OCI-LY3 (cell line): Measurements from ENCODE around the gene FES.

ENCODE experiments used
- H2AFZ ChIP-seq: fragments of 200-600, 300-600 bp; shearing (Covaris generic); 2 replicates; pipeline ENCODE4 v1.6.0; 2014; ENCODE audit warnings: antibody characterized with exemption, low read depth, low read length
- H3K27ac ChIP-seq: fragments of 200-600, 300-600 bp; sonication (generic); 2 replicates; pipeline ENCODE4 v1.5.1; 2014; ENCODE audit warnings: mild to moderate bottlenecking, low read length, moderate library complexity, mixed read lengths
- H3K27me3 ChIP-seq: fragments of 200-600, 300-600 bp; sonication (generic); 2 replicates; pipeline ENCODE4 v1.6.1; 2014; ENCODE audit warnings: low read depth, low read length, mixed read lengths
- H3K36me3 ChIP-seq: fragments of 200-600, 300-600 bp; sonication (generic); replicated peaks from 2 replicates; pipeline ENCODE3; 2014; ENCODE audit warnings: low read depth, low read length, mixed read lengths
- H3K4me1 ChIP-seq: fragments of 300-600, 200-600 bp; sonication (generic); 2 replicates; pipeline ENCODE4 v1.6.1; 2014; ENCODE audit warnings: low read length, mixed read lengths
- H3K4me2 ChIP-seq: fragments of 200-600, 300-600 bp; sonication (generic); 2 replicates; pipeline ENCODE4 v1.6.1; 2014; ENCODE audit warnings: low read length, mixed read lengths
- H3K4me3 ChIP-seq: fragments of 300-600, 200-600 bp; sonication (generic); 2 replicates; pipeline ENCODE4 v1.5.1; 2014; ENCODE audit warnings: antibody characterized with exemption, mild to moderate bottlenecking, low read length, moderate library complexity
- H3K79me2 ChIP-seq: fragments of 300-600, 200-600 bp; shearing (Covaris generic); 2 replicates; pipeline ENCODE4 v1.6.1; 2014; ENCODE audit warnings: mild to moderate bottlenecking, low read length, mixed read lengths
- H3K9ac ChIP-seq: fragments of 300-600, 200-600 bp; shearing (Covaris generic); 2 replicates; pipeline ENCODE4 v1.6.0; 2014; ENCODE audit warnings: mild to moderate bottlenecking, low read length, moderate library complexity
- H3K9me3 ChIP-seq: fragments of 200-600, 300-600 bp; shearing (Covaris generic); 2 replicates; pipeline ENCODE4 v1.6.1; 2014; ENCODE audit warnings: low read length, mixed read lengths; ENCODE audit not compliant: insufficient read depth
- H4K20me1 ChIP-seq: fragments of 200-600, 300-600 bp; sonication (generic); 2 replicates; pipeline ENCODE4 v1.6.1; 2016; ENCODE audit warnings: low read length, mixed read lengths; ENCODE audit not compliant: insufficient read depth
- EZH2phosphoT487 ChIP-seq: fragments of 200-600 bp; shearing (Covaris generic); IDR thresholded peaks from 2 replicates; pipeline ENCODE4 v1.6.1; 2018; ENCODE audit warnings: antibody characterized with exemption, mixed run types, low read depth
- TF ChIP-seq, protein P1 (sequence below): fragments of 200-600, 300-600 bp; sonication (generic); IDR thresholded peaks from 2 replicates; pipeline ENCODE4 v1.5.1; 2014; ENCODE audit warnings: antibody characterized with exemption, low read length, low read depth

The FES gene

DNA sequence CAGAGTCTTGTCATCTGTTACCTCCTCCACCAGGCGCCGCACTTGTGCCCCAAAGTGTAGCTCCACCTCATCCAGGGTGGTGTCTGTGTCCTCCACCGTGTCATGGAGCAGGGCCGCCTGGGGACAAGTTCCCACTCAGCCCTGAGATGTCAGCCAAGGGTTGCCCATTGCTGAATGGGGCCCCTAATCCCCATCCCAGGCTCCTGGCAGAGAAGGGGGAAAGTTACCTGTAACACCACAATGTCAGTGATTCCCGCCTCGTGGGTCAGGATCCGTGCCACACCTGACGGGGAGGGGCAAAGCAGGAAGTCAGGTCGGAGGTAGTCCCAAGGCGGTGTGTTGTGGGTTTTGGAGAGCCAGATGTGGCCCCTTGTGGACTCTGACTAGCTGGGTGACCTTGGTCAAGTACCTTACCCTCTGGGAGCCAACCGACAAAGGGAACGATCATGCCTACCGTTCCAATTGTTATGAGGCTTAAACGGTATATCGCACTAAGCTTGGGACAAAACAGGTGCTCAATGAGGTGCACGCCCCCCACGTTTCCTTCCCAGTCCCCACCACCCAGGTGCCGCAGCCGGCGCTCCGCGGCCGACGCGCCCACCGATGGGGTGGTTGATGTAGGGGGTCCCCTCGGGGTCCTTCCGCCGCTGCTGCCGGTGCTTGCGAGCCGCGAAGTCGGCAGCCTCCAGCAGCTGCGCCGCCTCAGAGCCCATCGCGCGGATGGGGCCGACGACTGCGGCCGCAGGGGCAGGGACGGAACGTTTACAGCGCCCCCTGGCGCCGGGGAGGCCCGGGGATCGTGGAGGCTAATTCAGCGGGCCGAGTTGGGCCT lies 47.7 kb downstream of the FES start, which contains the start of gene HDDC3:
Gene HDDC3 (minus strand): TSS at position 722 of the 832 bp plus-strand sequence. CDS start 9 bp downstream, at position 713.
- Histone ChIP-seq H3K4me3 (peak within 1 kb of the TSS; percentile 91), H2AFZ (peak within 1 kb of the TSS; percentile 91), H3K9me3 (no peaks in the 10 kb centered on the region), H3K27ac (peak within 1 kb of the TSS; percentile 68), H3K36me3 (peaks cover 3% of the 10 kb centered on the region), H3K79me2 (peaks cover 12% of the 10 kb centered on the region), H3K4me1 (peaks cover 50% of the 10 kb centered on the region), H3K9ac (peak within 1 kb of the TSS; percentile 94), H3K27me3 (no peaks in the 10 kb centered on the region), H3K4me2 (peak within 1 kb of the TSS; percentile 97), H4K20me1 (peaks cover 3% of the 10 kb centered on the region; the same call in 1 of the 2 replicates)
- no peak for TF ChIP-seq EZH2phosphoT487
- TF ChIP-seq, protein P1, sequence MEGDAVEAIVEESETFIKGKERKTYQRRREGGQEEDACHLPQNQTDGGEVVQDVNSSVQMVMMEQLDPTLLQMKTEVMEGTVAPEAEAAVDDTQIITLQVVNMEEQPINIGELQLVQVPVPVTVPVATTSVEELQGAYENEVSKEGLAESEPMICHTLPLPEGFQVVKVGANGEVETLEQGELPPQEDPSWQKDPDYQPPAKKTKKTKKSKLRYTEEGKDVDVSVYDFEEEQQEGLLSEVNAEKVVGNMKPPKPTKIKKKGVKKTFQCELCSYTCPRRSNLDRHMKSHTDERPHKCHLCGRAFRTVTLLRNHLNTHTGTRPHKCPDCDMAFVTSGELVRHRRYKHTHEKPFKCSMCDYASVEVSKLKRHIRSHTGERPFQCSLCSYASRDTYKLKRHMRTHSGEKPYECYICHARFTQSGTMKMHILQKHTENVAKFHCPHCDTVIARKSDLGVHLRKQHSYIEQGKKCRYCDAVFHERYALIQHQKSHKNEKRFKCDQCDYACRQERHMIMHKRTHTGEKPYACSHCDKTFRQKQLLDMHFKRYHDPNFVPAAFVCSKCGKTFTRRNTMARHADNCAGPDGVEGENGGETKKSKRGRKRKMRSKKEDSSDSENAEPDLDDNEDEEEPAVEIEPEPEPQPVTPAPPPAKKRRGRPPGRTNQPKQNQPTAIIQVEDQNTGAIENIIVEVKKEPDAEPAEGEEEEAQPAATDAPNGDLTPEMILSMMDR: peak; percentile 93

GRCh38 chr15:90932660-90932991 lies 48.3 kb downstream of the FES start:
- H3K4me1 ChIP-seq: peaks cover 50% of the 10 kb centered on the region
- peaks cover 3% of the 10 kb centered on the region for H3K36me3 ChIP-seq
- peak overlapping the region; percentile 77 for H2AFZ ChIP-seq
- peaks cover 3% of the 10 kb centered on the region; the same call in 1 of the 2 replicates for H4K20me1 ChIP-seq
- H3K9me3 ChIP-seq: no peaks in the 10 kb centered on the region
- peak overlapping the region; percentile 97 for H3K4me2 ChIP-seq
- TF ChIP-seq, protein P1: no peak
- no peak for TF ChIP-seq EZH2phosphoT487
- no peaks in the 10 kb centered on the region for H3K27me3 ChIP-seq
- peak overlapping the region; percentile 94; the same call in 1 of the 2 replicates for H3K9ac ChIP-seq
- peaks cover 12% of the 10 kb centered on the region for H3K79me2 ChIP-seq
- H3K27ac ChIP-seq: no peak overlapping the region
- H3K4me3 ChIP-seq: peak overlapping the region; percentile 91

- Histone ChIP-seq H3K4me3 (no peak overlapping the region), H3K4me1 (peaks cover 46% of the 10 kb centered on the region), H4K20me1 (peaks cover 3% of the 10 kb centered on the region; the same call in 1 of the 2 replicates), H3K27ac (no peak overlapping the region), H3K9ac (no peak overlapping the region), H2AFZ (no peak overlapping the region), H3K4me2 (no peak overlapping the region), H3K79me2 (peaks cover 12% of the 10 kb centered on the region), H3K36me3 (peaks cover 6% of the 10 kb centered on the region), H3K27me3 (no peaks in the 10 kb centered on the region), H3K9me3 (no peaks in the 10 kb centered on the region)
- TF ChIP-seq, protein P1: no peak
- TF ChIP-seq EZH2phosphoT487: no peak
Observed at GRCh38 chr15:90933301-90933700, 49.0 kb downstream of the FES start.

- peaks cover 12% of the 10 kb centered on the region for H3K79me2 ChIP-seq
- peak overlapping the region; percentile 47 for H3K9ac ChIP-seq
Observed at GRCh38 chr15:90934256-90934948, 50.1 kb downstream of the FES start.

More at GRCh38 chr15:90934256-90934948, 50.1 kb downstream of the FES start:
- Histone ChIP-seq H2AFZ (peak overlapping the region; percentile 50), H3K27ac (peak overlapping the region; percentile 17), H3K4me1 (peaks cover 35% of the 10 kb centered on the region), H3K27me3 (no peaks in the 10 kb centered on the region), H3K36me3 (peaks cover 11% of the 10 kb centered on the region), H4K20me1 (peaks cover 3% of the 10 kb centered on the region; the same call in 1 of the 2 replicates), H3K4me3 (peak overlapping the region; percentile 92), H3K4me2 (peak overlapping the region; percentile 91), H3K9me3 (no peaks in the 10 kb centered on the region)
- TF ChIP-seq, protein P1: peak; percentile 97
- no peak for TF ChIP-seq EZH2phosphoT487
